GM18498 (cell line): ENCODE results near the gene TSPAN18.

Source experiments
- ATAC-seq: cut with Tn5 transposase; IDR thresholded peaks from one replicate; pipeline ENCODE4 v1.9.1; 2021; ENCODE audit warnings: mild to moderate bottlenecking, moderate library complexity; ENCODE audit not compliant: unreplicated experiment

TSPAN18 gene

GRCh38 chr11:44861849-44862557, 135.2 kb downstream of the TSPAN18 start:
- ATAC-seq: peak; percentile 99

GRCh38 chr11:44862558-44863101, 135.9 kb downstream of the TSPAN18 start:
- ATAC-seq: peak; percentile 15

- ATAC-seq: no peak
These were observed 136.5 kb downstream of the TSPAN18 start for GRCh38 chr11:44863231-44863630.

- ATAC-seq: no peak
These were observed 139.1 kb downstream of the TSPAN18 start for GRCh38 chr11:44865866-44866272.

- ATAC-seq: no peak
These were observed 139.5 kb downstream of the TSPAN18 start for GRCh38 chr11:44866286-44866685.

GRCh38 chr11:44868021-44868420, 141.3 kb downstream of the TSPAN18 start:
- no peak for ATAC-seq

- ATAC-seq: no peak
These were observed 142.0 kb downstream of the TSPAN18 start for GRCh38 chr11:44868455-44869421.

GRCh38 chr11:44870181-44870580, 143.4 kb downstream of the TSPAN18 start:
- no peak for ATAC-seq

GRCh38 chr11:44870615-44871176, 143.9 kb downstream of the TSPAN18 start:
- ATAC-seq: no peak

- peak; percentile 93 for ATAC-seq
These were observed 144.9 kb downstream of the TSPAN18 start for GRCh38 chr11:44871682-44872081.

- no peak for ATAC-seq
These were observed 145.8 kb downstream of the TSPAN18 start for GRCh38 chr11:44872556-44872955.

- no peak for ATAC-seq
These were observed 146.8 kb downstream of the TSPAN18 start for GRCh38 chr11:44873537-44873936.

- ATAC-seq: no peak
These were observed 147.5 kb downstream of the TSPAN18 start for GRCh38 chr11:44874284-44874683.

- ATAC-seq: no peak
These were observed 148.3 kb downstream of the TSPAN18 start for GRCh38 chr11:44875037-44875436.

GRCh38 chr11:44876194-44876723, 149.5 kb downstream of the TSPAN18 start:
- no peak for ATAC-seq

GRCh38 chr11:44876906-44877305, 150.1 kb downstream of the TSPAN18 start:
- no peak for ATAC-seq

GRCh38 chr11:44877571-44878497, 151.1 kb downstream of the TSPAN18 start:
- no peak for ATAC-seq

GRCh38 chr11:44878711-44879110, 151.9 kb downstream of the TSPAN18 start:
- no peak for ATAC-seq

- no peak for ATAC-seq
These were observed 152.7 kb downstream of the TSPAN18 start for GRCh38 chr11:44879432-44879831.

- ATAC-seq: no peak
These were observed 153.7 kb downstream of the TSPAN18 start for GRCh38 chr11:44880511-44880910.
